Breast epithelium (tissue), 4 donors: ENCODE measurements around the gene ZFP62. TPM values are rescaled to one million over a fixed set of nuclear protein-coding genes. Genes with fewer than 3 reads are reported as not detected.

Source experiments
- DNase-seq, 2 donors: peaks; one replicate each; pipeline ENCODE4 v3.0.0-alpha.2; 2019; ENCODE audit warnings: low spot score in 2 of 2
- H3K27ac ChIP-seq, 2 donors: fragments of 200-600 bp; sonication (generic) in 1 of 2; one replicate each; pipeline ENCODE4 v1.5.1; 2016 to 2019; ENCODE audit warnings: mild to moderate bottlenecking in 1 of 2
- H3K27me3 ChIP-seq, 2 donors: fragments of 200-600 bp; sonication (generic) in 1 of 2; one replicate each; pipeline versions ENCODE4 v1.5.1 to v1.6.0; 2017 to 2019; ENCODE audit warnings: control low read depth in 1 of 2, mild to moderate bottlenecking in 1 of 2
- H3K36me3 ChIP-seq: fragments of 200-600 bp; one replicate; pipeline ENCODE4 v1.5.1; 2019
- H3K4me1 ChIP-seq, 2 donors: fragments of 200-600 bp; sonication (generic); one replicate each; pipeline ENCODE4 v1.5.1; 2016 to 2019; ENCODE audit warnings: control low read depth in 1 of 2
- H3K4me3 ChIP-seq, 3 donors: fragments of 200-600 bp; sonication (generic); 1 replicate in 2 of 3; 2 replicates in 1 of 3; pipeline ENCODE4 v1.5.1; 2016 to 2019; ENCODE audit warnings: mild to moderate bottlenecking in 3 of 3, moderate library complexity in 2 of 3
- H3K9me3 ChIP-seq, 2 donors: fragments of 200-600 bp; sonication (generic) in 1 of 2; one replicate each; pipeline ENCODE4 v1.5.1; 2016 to 2019; ENCODE audit warnings: control low read depth in 1 of 2
- CTCF ChIP-seq, 3 donors: fragments of 450-650 bp; IDR thresholded peaks; one replicate each; pipeline ENCODE4 v1.5.1; 2016 to 2017; ENCODE audit warnings: antibody characterized with exemption in 3 of 3, mild to moderate bottlenecking in 3 of 3, moderate library complexity in 3 of 3
- POLR2A ChIP-seq: fragments of 450-650 bp; IDR thresholded peaks from one replicate; pipeline ENCODE4 v1.6.1; 2016; ENCODE audit warnings: antibody characterized with exemption, mild to moderate bottlenecking, moderate library complexity
- POLR2AphosphoS5 ChIP-seq, 3 donors: sonication (generic); formaldehyde crosslinking; IDR thresholded peaks; one replicate each; pipeline ENCODE4 v1.6.1; 2017; ENCODE audit warnings: antibody characterized with exemption in 3 of 3
- intact Hi-C: fragments of 100-400 bp; cut with DNase I; formaldehyde crosslinking; loops from one replicate; pipeline ENCODE4 v1.15.1; 2023; ENCODE audit warnings: low total_unique reads
- total RNA-seq, 3 donors: library from RNA; depleted of rRNA; stranded (reverse); fragments of >200 nt; gene quantifications; one replicate each; pipeline ENCODE4 v1.1.0, GENCODE V29; 2016

ZFP62 gene
- total RNA-seq, 3 donors from 2014 or later: 18.6 to 49.6 (median 35.4) TPM

DNA sequence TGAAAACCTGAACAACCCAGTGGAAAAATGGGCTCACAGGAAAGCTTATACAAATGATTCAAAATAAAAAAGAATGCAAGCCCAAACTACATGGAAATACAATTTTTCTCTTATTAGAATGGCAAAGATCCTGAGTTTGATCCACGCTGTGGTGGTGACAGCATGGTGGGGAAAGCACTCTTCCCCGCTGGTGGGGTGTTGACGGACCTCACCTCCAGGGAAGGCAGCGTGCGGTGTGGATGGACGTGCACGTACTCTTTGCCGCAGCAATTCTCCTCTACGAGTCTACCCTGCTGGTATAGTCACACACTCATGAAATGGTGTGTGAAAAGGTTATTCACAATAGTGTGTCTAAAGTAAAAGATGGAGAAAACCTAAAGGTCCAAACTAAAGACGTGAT is 5.9 kb upstream of the ZFP62 start:
- no peak for DNase-seq
- Histone ChIP-seq H3K27me3 (no peaks in the 10 kb centered on the region), H3K27ac (no peak overlapping the region), H3K9me3 (no peaks in the 10 kb centered on the region), H3K4me1 (no peaks in the 10 kb centered on the region), H3K4me3 (no peak overlapping the region), H3K36me3 (no peaks in the 10 kb centered on the region)
- no peak for TF ChIP-seq POLR2A
- TF ChIP-seq POLR2AphosphoS5 (IDR thresholded peaks at IDR 0.05): no peak
- TF ChIP-seq CTCF (IDR thresholded peaks at IDR 0.05): no peak
- intact Hi-C loops: loop anchor here (10.0 kb wide), 1 partner anchor 82 kb away; no protein-coding TSS in a partner anchor

GRCh38 chr5:180865981-180866695 is 5.1 kb upstream of the ZFP62 start:
- no peak for TF ChIP-seq POLR2AphosphoS5 (IDR thresholded peaks at IDR 0.05)
- TF ChIP-seq CTCF (IDR thresholded peaks at IDR 0.05): no peak
- TF ChIP-seq POLR2A: no peak
- no peak overlapping the region for H3K4me3 ChIP-seq
- no peaks in the 10 kb centered on the region for H3K27me3 ChIP-seq
- intact Hi-C loops: loop anchor here (10.0 kb wide), 1 partner anchor 81 kb away; no protein-coding TSS in a partner anchor
- H3K9me3 ChIP-seq: no peaks in the 10 kb centered on the region
- H3K4me1 ChIP-seq: no peaks in the 10 kb centered on the region
- no peaks in the 10 kb centered on the region for H3K36me3 ChIP-seq
- DNase-seq: no peak
- no peak overlapping the region for H3K27ac ChIP-seq

DNA sequence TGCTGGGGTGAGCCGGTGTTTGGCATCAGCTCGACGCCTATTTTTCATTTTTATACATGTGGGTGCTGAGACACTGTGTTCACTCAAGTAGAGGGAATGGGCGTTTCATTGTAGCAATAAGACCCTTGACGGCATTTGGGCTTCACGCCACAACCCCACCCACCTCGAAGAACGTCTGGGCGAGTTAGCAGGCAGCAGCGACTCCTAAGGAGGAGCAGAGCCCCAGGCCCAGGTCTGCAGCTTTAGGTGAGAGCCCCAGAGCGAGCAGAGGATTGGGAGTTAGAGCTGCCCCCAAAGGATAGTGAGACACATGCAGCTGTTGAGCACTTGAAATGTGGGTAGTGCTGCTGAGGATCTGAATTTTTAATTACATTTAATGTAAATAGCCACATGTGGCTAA is 1.6 kb upstream of the ZFP62 start:
- no peaks in the 10 kb centered on the region for H3K9me3 ChIP-seq
- no peak overlapping the region for H3K27ac ChIP-seq
- no peaks in the 10 kb centered on the region for H3K4me1 ChIP-seq
- intact Hi-C loops: loop anchor here (10.0 kb wide), 1 partner anchor 78 kb away; no protein-coding TSS in a partner anchor
- no peak overlapping the region for H3K4me3 ChIP-seq
- no peaks in the 10 kb centered on the region for H3K36me3 ChIP-seq
- TF ChIP-seq CTCF (IDR thresholded peaks at IDR 0.05): no peak
- no peak for TF ChIP-seq POLR2AphosphoS5 (IDR thresholded peaks at IDR 0.05)
- TF ChIP-seq POLR2A: no peak
- no peaks in the 10 kb centered on the region for H3K27me3 ChIP-seq
- DNase-seq: no peak

DNA sequence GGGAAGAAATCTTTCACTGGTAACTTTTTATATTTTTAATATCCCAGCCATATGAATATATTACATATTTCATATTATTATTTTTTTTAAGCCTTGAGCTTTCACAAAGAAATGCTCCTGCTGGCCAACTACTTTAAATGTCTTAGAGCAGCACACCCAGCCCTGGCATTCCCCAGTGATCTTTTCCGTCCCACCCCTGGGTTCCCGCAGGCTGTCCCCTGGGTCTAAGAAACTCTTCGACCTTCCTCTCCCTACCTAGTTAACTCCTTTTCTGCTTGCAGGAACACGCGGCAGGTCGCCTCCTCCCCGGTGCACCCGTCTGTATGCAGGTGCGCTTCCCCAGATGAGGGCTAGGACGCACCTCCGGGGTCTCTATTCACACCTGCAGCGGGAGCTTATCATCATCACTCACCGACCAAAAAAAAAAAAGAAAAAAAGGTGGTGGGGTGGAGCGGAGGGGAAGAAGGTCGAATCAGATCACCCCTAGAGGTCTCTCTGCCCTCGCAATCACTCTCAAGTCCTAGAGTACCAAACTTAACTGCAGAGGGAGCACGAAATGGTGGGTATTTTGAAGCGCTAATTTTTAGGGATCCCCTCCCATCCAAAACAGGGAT is 696 bp downstream of the ZFP62 start:
- peak overlapping the region; percentile 92 to 95 for H3K27ac ChIP-seq

More for the DNA sequence above, 696 bp downstream of the ZFP62 start:
- Histone ChIP-seq H3K36me3 (no peaks in the 10 kb centered on the region), H3K4me3 (peak overlapping the region; percentile 85 to 100 (median 93)), H3K4me1 (no peaks in the 10 kb centered on the region), H3K27me3 (no peaks in the 10 kb centered on the region), H3K9me3 (no peaks in the 10 kb centered on the region)
- intact Hi-C loops: loop anchor here (2.0 to 10.0 kb wide), 2 partner anchors 50 to 76 kb away; no protein-coding TSS in a partner anchor
- no peak for DNase-seq
- TF ChIP-seq CTCF (IDR thresholded peaks at IDR 0.05) (no peak), POLR2AphosphoS5 (IDR thresholded peaks at IDR 0.05) (no peak), POLR2A (no peak)
